SK-N-SH treated with all-trans-retinoic acid at 6 μM for 48 hours (cell line): Measurements from ENCODE around the gene CTDSP2.

Experiments used
- ATAC-seq: fragments of 200-7000 bp; cut with Tn5 transposase; 3 replicates; pipeline ENCODE4 v1.9.1; 2020; ENCODE audit warnings: mild to moderate bottlenecking, moderate library complexity
- ARNTL ChIP-seq: fragments of 450-650 bp; formaldehyde crosslinking; IDR thresholded peaks from 2 replicates; pipeline ENCODE4 v1.5.0; 2020; ENCODE audit warnings: low read depth, mild to moderate bottlenecking, moderate library complexity, borderline replicate concordance
- BACH2 ChIP-seq: fragments of 250-450 bp; sonication (Bioruptor Pico); IDR thresholded peaks from 2 replicates; pipeline ENCODE4 v1.9.0; 2021; ENCODE audit warnings: mild to moderate bottlenecking, borderline replicate concordance
- CREB5 ChIP-seq: fragments of 250-450 bp; sonication (Bioruptor Pico); IDR thresholded peaks from 2 replicates; pipeline ENCODE4 v1.5.1; 2020; ENCODE audit warnings: low read depth, mild to moderate bottlenecking, moderate library complexity
- CSRNP3 ChIP-seq: fragments of 250-450 bp; sonication (Bioruptor Pico); IDR thresholded peaks from 2 replicates; pipeline ENCODE4 v1.5.1; 2021; ENCODE audit warnings: mild to moderate bottlenecking, moderate library complexity
- ESRRG ChIP-seq: fragments of 250-450 bp; sonication (Bioruptor Pico); IDR thresholded peaks from 2 replicates; pipeline ENCODE4 v1.6.1; 2021; ENCODE audit warnings: mild to moderate bottlenecking
- GLIS3 ChIP-seq: fragments of 250-450 bp; sonication (Bioruptor Pico); IDR thresholded peaks from 2 replicates; pipeline ENCODE4 v1.5.0; 2020; ENCODE audit warnings: mild to moderate bottlenecking, moderate library complexity
- ISL1 ChIP-seq: fragments of 250-450 bp; sonication (Bioruptor Pico); IDR thresholded peaks from 2 replicates; pipeline ENCODE4 v2.1.2; 2022; ENCODE audit warnings: mild to moderate bottlenecking, moderate library complexity
- OSR1 ChIP-seq: fragments of 250-450 bp; sonication (Bioruptor Pico); IDR thresholded peaks from 2 replicates; pipeline ENCODE4 v1.8.0; 2022; ENCODE audit warnings: moderate library complexity, mild to moderate bottlenecking, inconsistent platforms
- POU6F1 ChIP-seq: fragments of 250-450 bp; sonication (Bioruptor Pico); IDR thresholded peaks from 2 replicates; pipeline ENCODE4 v1.8.0; 2021; ENCODE audit warnings: low read depth, mild to moderate bottlenecking, moderate library complexity, borderline replicate concordance
- PPARA ChIP-seq: fragments of 250-450 bp; sonication (Bioruptor Pico); IDR thresholded peaks from 2 replicates; pipeline ENCODE4 v1.5.0; 2020; ENCODE audit warnings: mild to moderate bottlenecking, borderline replicate concordance
- SNAI2 ChIP-seq: fragments of 250-450 bp; sonication (Bioruptor Pico); IDR thresholded peaks from 2 replicates; pipeline ENCODE4 v1.5.0; 2020; ENCODE audit warnings: mild to moderate bottlenecking, moderate library complexity
- TCF4 ChIP-seq: fragments of 250-450 bp; sonication (Bioruptor Pico); IDR thresholded peaks from 2 replicates; pipeline ENCODE4 v1.8.0; 2021; ENCODE audit warnings: mild to moderate bottlenecking, moderate library complexity, borderline replicate concordance
- ZFP30 ChIP-seq: fragments of 450-650 bp; formaldehyde crosslinking; IDR thresholded peaks from 2 replicates; pipeline ENCODE4 v1.5.0; 2022; ENCODE audit warnings: mild to moderate bottlenecking, moderate library complexity
- ZNF565 ChIP-seq: fragments of 450-650 bp; formaldehyde crosslinking; conservative IDR thresholded peaks from 2 replicates; pipeline ENCODE4 v1.5.0; 2020; ENCODE audit warnings: low read depth, mild to moderate bottlenecking, moderate library complexity
- ZNF70 ChIP-seq: fragments of 450-650 bp; formaldehyde crosslinking; IDR thresholded peaks from 2 replicates; pipeline ENCODE4 v1.5.0; 2020; ENCODE audit warnings: mild to moderate bottlenecking, moderate library complexity
- ZNF8 ChIP-seq: fragments of 450-650 bp; formaldehyde crosslinking; IDR thresholded peaks from 2 replicates; pipeline ENCODE4 v1.5.0; 2020; ENCODE audit warnings: mild to moderate bottlenecking, moderate library complexity
- TF ChIP-seq, protein P1 (sequence below): fragments of 250-450 bp; sonication (Bioruptor Pico); IDR thresholded peaks from 2 replicates; pipeline ENCODE4 v1.8.0; 2020; ENCODE audit warnings: mild to moderate bottlenecking, moderate library complexity, borderline replicate concordance
- TF ChIP-seq, protein P2 (sequence below): fragments of 250-450 bp; sonication (Bioruptor Pico); IDR thresholded peaks from 2 replicates; pipeline ENCODE4 v1.5.0; 2020; ENCODE audit warnings: mild to moderate bottlenecking, moderate library complexity

The CTDSP2 gene

DNA sequence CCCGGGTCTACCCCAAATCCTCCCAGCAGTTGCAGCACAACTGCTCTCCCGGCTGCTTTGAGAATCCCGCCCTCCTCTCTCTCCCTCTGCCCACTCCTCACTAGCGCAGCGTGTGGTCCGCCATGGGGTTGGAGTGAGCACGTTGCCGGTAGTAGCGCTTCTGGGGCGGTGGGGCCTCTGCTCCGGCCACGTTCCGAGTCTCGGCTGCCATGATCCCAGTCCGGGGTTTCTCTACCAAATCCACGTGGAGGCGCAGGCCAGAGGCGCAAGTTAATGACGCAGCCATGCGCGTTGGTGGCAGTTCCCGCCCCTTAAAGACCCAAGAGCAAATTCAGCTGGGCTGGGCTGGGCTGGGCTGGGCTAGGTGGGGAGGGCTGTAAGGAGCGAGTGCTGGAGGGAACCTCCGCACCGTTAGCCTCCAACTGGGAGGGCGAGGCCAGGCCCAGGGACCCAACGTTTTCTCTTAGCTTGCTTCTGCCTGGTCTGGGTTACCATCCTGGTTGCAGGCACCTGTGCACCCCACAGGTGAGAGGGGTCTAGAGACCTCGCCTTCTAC, 74.6 kb downstream of the CTDSP2 start, which contains the start of gene METTL1:
Gene METTL1, minus strand, starts transcription at position 233 of the 556 bp plus-strand sequence. Its CDS starts 22 bp downstream, at position 211.
- TF ChIP-seq CSRNP3 (CRISPR knock-in tag), result no peak
- TF ChIP-seq, protein P1, sequence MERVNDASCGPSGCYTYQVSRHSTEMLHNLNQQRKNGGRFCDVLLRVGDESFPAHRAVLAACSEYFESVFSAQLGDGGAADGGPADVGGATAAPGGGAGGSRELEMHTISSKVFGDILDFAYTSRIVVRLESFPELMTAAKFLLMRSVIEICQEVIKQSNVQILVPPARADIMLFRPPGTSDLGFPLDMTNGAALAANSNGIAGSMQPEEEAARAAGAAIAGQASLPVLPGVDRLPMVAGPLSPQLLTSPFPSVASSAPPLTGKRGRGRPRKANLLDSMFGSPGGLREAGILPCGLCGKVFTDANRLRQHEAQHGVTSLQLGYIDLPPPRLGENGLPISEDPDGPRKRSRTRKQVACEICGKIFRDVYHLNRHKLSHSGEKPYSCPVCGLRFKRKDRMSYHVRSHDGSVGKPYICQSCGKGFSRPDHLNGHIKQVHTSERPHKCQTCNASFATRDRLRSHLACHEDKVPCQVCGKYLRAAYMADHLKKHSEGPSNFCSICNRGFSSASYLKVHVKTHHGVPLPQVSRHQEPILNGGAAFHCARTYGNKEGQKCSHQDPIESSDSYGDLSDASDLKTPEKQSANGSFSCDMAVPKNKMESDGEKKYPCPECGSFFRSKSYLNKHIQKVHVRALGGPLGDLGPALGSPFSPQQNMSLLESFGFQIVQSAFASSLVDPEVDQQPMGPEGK, result 0 out of 2 replicates have a peak, but pooled peaks have one; percentile 19
- peak; percentile 92 for ATAC-seq

GRCh38 chr12:57771236-57771872, 75.2 kb downstream of the CTDSP2 start:
- TF ChIP-seq POU6F1 (CRISPR knock-in tag) (no peak), ZNF70 (CRISPR knock-in tag) (no peak), CSRNP3 (CRISPR knock-in tag) (no peak), CREB5 (no peak), ZNF8 (CRISPR knock-in tag) (no peak), BACH2 (CRISPR knock-in tag) (no peak), SNAI2 (CRISPR knock-in tag) (no peak), TCF4 (CRISPR knock-in tag) (no peak), GLIS3 (CRISPR knock-in tag) (no peak), ISL1 (CRISPR knock-in tag) (no peak), ZNF565 (CRISPR knock-in tag) (no peak), PPARA (no peak), OSR1 (CRISPR knock-in tag) (no peak), ZFP30 (no peak)
- TF ChIP-seq, protein P2, sequence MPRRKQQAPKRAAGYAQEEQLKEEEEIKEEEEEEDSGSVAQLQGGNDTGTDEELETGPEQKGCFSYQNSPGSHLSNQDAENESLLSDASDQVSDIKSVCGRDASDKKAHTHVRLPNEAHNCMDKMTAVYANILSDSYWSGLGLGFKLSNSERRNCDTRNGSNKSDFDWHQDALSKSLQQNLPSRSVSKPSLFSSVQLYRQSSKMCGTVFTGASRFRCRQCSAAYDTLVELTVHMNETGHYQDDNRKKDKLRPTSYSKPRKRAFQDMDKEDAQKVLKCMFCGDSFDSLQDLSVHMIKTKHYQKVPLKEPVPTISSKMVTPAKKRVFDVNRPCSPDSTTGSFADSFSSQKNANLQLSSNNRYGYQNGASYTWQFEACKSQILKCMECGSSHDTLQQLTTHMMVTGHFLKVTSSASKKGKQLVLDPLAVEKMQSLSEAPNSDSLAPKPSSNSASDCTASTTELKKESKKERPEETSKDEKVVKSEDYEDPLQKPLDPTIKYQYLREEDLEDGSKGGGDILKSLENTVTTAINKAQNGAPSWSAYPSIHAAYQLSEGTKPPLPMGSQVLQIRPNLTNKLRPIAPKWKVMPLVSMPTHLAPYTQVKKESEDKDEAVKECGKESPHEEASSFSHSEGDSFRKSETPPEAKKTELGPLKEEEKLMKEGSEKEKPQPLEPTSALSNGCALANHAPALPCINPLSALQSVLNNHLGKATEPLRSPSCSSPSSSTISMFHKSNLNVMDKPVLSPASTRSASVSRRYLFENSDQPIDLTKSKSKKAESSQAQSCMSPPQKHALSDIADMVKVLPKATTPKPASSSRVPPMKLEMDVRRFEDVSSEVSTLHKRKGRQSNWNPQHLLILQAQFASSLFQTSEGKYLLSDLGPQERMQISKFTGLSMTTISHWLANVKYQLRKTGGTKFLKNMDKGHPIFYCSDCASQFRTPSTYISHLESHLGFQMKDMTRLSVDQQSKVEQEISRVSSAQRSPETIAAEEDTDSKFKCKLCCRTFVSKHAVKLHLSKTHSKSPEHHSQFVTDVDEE (CRISPR knock-in tag), result no peak
- peak; percentile 81 for ATAC-seq

DNA sequence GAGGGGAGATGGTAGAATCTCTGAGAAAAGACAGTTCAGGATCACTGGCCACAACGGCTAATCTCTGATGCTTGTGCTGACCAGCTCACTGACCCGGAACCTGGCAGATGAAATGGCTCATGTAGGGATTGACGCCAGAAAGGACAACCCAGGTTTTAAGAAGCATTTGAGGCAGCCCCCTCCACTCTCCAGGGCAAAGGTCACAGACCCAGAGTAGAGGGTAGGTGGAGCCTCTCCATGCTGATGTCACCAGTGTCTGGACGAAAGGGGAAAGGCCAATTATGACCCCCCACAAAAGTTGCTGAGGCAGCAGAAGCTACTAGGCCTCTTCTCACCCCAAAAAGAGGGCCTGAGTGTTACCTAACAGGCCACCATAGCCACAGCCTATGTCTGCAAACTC, 75.8 kb downstream of the CTDSP2 start:
- no peak for TF ChIP-seq CREB5
- no peak for TF ChIP-seq TCF4 (CRISPR knock-in tag)
- TF ChIP-seq ZNF70 (CRISPR knock-in tag), result no peak
- no peak for TF ChIP-seq OSR1 (CRISPR knock-in tag)
- TF ChIP-seq ARNTL (CRISPR knock-in tag), result no peak
- TF ChIP-seq ESRRG (CRISPR knock-in tag), result no peak
- no peak for TF ChIP-seq GLIS3 (CRISPR knock-in tag)
- TF ChIP-seq, all 23 proteins: peak for 0
- no peak for ATAC-seq
